Measurements from ENCODE around the gene ALMS1.
"Not testable (repeated sequence)": the region's sequence is repeated elsewhere in the genome, so short reads cannot be mapped to it uniquely, and the experiment has no call there.

GRCh38 chr2:73504850-73505249 lies 119.2 kb downstream of the ALMS1 start:
- TF ChIP-seq CTCF (conservative IDR thresholded peaks at IDR 0.05 in 1 of 2, IDR thresholded peaks at IDR 0.05 in 1 of 2; ENCODE audit: extremely low read depth in 1 of 2, insufficient read depth in 1 of 2, low read depth in 1 of 2, low read length in 2 of 2); EZH2 (IDR thresholded peaks at IDR 0.05; ENCODE audit: borderline replicate concordance, low read length): not testable (repeated sequence)
